22Rv1 (cell line): ENCODE results near the gene NDOR1.

Experiments
- CTCF ChIP-seq: fragments of 450-650 bp; IDR thresholded peaks from 2 replicates; pipeline ENCODE4 v1.5.1; 2017; ENCODE audit warnings: mild to moderate bottlenecking
- ZFX ChIP-seq: fragments of 450-650 bp; IDR thresholded peaks from 2 replicates; pipeline ENCODE4 v1.6.1; 2017; ENCODE audit warnings: antibody characterized with exemption, borderline replicate concordance

GRCh38 chr9:137164370-137165249 lies 40.9 kb upstream of the NDOR1 start:
- TF ChIP-seq CTCF (no peak), ZFX (no peak)
